GM19467 (cell line): ENCODE results near the gene STK26.
"Not testable (repeated sequence)": the region's sequence is repeated elsewhere in the genome, so short reads cannot be mapped to it uniquely, and the experiment has no call there.

ENCODE experiments used
- ATAC-seq: cut with Tn5 transposase; IDR thresholded peaks from one replicate; pipeline ENCODE4 v1.9.1; 2021; ENCODE audit warnings: mild to moderate bottlenecking, moderate library complexity; ENCODE audit not compliant: unreplicated experiment

STK26 gene

DNA sequence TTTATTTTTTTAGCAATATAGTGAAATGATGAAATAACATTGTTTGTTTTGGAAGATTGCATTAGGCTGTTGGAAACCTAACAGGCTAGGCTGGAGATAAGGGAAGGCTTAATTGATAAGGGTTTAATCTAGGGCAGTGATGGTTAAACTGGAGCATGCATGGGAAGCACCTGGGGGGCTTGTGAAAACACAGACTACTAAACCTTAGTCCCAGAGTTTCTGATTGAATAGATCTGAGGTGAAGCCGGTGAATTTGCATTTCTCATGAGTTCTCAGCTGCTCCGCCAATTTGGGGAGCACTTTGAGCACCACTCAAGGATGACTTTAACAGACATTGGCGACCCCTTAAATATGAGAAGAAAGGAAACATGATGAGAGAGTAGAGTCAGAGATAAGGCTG lies 11.5 kb downstream of the STK26 start:
- no peak for ATAC-seq

DNA sequence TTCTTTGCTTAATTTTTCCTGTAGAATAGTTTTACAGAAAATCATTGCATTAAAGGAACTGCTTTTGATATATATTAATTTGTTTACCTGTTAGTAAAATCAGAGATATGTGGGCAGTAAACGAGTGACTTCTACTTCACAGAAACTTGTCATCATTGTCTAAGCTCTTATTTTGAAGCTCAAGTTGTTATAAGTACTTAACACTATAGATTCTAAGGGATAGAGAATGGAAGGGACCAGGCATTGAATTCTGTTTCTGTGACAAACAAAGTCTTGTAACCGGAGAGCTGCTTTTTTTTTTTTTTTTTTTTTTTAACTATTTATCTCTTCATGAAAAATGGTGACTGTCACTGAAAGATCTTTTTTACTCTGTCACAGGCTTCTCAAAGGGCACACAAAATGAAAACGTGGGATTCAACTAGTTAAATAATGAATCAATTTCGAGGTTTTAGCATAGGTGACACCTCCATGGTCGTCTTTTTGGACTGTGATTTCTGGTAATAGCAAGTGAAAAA lies 14.4 kb downstream of the STK26 start:
- no peak for ATAC-seq

DNA sequence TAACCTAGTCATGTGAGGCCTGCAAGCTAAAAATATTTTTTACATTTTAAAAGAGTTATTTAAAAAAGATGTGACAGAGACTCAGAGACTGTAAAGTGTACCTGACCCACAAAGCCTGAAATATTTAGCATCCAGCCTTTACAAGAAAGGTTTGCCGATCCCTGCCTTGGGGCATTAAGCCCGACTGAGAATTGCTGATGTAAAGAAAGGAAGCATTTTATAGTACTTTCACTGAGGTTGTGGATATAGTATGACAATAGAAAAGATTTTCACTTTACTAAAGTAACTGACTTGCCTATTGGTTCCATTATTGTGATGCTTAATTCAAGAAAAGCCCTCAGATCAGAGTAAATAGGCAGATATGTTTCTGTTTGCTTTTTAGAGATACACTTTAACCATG lies 17.0 kb downstream of the STK26 start:
- no peak for ATAC-seq

DNA sequence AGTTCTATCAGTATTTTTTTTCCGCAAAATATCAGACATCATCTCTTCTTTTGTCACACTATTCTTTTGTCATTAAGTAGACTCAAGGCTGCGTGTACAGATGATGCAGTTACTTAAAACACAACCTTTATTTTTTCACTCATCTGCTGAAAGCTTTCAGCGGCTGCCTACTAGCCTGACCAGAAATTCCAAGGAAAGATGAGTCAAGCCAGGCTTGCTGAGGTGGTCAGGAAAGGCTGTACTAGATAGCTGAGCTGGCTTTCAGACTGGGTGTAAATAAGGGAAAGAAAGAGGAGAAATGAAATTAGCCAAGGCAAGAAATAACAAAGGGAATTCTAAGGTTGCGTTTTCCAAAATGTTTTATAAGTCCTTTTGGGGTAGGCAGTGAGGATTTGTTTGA lies 17.9 kb downstream of the STK26 start:
- no peak for ATAC-seq

DNA sequence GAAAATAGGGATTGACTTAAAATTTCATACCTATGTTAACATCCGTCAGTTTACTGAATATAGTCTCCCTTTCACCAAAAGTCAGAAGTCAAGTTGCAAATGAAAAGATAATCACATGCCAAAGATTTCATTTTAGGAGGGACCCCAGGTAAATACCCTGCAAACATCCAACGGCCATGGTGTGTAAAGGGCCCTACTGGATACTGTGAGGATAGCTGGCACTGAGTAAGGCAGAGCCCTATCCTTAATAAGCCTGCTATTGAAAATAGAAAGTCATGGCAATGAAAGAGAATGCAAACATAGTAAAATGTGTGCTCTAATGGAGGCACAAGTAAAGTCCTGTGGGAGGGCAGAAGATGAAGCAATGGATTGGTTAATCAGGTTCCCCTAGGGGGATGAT lies 20.9 kb downstream of the STK26 start:
- no peak for ATAC-seq

DNA sequence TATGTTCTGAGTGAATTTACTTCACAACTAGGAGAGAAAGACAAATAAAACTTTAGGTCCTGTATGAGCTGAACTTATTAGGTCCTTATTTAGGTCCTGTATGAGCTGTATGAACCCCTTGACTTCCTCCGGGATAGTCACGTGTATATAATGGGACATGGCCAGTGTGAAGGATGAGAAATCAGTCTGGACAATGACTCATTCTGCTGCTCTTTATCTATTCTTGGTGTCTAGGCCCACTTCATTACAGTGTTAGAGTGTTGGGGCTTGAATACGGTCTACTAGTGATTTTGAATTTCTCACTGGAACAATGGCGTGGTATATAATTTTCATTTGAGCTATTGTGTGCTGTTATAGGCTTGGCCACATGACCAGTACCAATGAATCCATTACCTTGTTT lies 21.9 kb downstream of the STK26 start:
- ATAC-seq, result no peak

DNA sequence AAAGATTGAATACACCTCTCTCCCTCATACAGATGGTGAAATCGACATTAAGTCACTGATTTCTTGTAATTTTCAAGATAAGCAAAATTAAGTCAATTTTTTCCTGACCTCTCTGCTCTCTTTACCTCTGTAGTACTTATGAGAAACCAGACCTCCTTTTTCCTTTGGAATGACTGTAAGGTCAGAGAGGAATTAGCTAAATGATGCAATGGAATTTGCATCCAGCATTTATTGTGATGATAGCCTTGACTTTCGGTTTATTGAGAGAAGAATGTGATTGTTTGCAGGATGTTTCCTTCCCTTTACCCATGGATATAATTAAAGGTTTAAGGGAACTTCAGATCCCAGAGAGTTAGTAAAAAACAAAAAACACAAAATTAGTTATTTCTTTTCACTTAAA lies 22.4 kb downstream of the STK26 start:
- ATAC-seq, result no peak

DNA sequence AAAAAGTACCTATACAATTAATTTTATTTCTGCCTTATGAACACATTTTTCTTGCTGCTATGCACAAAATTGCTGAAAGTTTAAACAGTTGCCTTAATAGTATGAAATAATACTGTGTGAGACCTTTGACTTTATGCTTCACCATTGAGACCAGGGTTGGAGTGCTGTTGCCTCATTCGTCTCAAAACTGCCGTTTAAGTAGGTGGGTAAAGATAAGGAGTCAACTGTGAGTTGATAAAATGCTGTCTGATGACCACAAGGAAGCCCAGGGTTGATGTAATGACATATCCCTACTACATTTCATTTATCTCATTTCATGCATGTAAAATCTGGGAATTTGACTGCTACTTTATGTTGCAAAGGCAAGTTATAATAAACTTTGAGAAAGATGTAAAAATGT lies 23.4 kb downstream of the STK26 start:
- ATAC-seq, result no peak

DNA sequence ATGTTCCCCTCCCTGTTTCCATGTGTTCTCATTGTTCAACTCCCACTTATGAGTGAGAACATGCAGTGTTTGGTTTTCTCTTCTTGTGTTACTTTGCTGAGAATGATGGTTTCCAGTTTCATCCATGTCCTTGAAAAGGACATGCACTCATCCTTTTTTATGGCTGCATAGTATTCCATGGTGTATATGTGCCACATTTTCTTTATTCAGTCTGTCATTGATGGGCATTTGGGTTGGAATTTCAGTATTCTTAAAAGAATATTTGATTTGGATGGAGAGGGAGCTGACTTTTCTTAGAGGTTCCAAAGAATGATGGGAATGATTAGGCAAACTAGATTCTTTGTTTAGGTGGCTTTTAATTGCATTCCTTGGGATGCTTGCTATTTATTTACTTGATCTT lies 28.7 kb downstream of the STK26 start:
- ATAC-seq, result not testable (repeated sequence)

DNA sequence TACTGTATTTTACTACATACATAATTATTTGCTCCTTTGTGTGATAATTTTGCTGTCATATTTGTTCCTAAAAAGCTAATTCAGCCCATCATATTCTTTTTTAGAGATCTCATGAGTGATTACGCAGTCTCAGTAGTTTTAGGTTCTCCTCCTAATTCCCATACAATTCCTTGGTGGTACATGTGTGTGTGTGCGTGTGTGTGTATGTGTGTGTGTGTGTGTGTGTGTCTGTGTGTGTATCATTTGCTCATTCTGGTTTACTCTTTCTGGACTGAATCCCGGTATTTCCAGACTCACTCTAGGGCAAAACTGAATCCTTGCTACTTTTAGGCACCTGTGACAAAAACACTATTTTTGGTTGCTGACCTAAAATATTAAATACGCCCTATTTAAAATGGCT lies 34.9 kb downstream of the STK26 start:
- no peak for ATAC-seq

DNA sequence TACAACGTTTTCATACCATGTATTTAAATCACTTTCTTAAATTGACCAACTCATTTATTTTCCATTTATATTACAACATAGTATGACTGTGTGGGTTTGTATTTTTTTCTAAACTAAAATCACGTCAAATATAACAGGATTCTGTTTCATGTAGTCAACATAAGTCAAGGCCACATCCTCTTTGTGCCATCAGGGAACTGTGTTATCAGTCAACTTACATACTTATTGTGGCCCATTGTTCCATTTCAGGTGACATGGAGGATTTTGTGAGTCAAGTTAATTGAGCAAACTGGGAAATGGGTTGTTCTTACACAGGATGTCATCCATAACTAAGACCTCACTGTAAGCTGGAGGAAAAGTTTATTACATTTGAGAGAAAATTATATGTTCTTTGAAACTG lies 35.9 kb downstream of the STK26 start:
- no peak for ATAC-seq

DNA sequence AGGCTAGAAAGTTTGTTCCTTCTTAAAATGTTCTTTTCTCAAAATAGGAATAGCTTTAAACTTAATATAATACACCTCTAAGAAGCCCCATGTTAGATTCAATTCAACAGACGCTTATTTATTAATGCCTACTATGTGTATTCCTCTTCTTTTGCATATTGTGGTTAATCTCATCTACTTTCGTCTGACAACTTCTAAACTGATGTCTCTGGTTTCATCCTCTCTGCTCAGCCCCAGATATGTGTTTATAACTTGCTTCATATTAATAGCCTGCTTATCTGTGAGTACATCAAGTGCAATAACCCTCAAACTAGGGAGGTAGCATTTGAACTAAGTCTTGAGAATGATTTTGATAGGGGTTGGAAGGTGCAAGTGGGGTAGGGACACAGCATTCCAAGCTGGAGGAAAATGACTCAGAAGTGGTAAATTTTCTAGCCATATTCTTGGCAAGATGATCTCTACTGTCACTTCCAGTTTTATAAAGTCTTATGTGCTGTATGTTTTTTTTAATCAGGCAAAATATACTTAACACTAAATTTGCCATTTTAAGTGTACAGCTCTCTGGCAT lies 37.0 kb downstream of the STK26 start:
- ATAC-seq, result no peak

DNA sequence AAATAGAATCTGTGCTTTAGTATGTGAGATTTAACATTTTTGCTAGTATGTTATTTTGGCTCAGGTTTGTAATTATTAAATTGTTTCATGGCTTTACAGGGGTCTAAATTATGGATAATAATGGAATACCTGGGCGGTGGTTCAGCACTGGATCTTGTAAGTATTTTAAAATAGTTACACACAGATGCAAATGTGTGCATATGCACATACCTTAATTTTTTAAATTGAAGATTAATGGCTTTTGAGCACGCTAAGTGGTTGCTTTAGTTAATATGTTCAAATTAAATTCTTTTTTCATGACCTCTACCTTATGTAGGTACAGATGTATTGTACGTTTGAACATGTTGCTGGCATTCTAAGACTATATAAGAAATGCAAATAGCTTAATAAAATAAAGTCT lies 40.2 kb downstream of the STK26 start:
- ATAC-seq, result no peak

DNA sequence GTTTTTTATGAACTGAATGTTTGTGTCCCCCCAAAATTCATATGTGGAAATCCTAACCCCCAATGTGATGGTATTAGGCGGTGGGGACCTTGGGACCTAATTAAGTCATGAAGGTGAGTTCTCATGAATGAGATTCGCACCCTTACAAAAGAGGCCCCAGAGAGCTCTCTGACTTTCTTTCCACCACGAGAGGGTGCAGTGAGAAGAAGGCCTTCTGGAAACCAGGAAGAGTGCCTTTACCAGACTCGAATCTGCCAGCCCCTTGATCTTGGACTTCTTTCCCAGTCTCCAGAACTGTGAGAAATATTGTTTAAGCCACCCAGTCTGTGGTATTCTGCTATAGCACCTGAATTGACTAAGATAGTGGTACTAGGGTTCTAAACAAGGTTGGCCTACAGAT lies 40.8 kb downstream of the STK26 start:
- ATAC-seq, result no peak

DNA sequence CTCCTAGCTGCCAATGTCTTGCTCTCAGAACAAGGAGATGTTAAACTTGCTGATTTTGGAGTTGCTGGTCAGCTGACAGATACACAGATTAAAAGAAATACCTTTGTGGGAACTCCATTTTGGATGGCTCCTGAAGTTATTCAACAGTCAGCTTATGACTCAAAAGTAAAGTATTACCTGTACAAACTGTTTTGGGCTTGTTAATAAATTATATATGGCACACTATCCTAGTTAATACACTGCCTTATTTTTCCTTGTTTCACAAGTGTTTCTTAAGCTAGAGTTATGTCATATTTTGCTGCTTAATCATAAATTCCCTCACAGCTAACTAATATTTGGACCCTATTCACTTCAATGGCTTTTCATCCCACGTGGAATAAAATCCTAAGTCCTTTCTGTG lies 45.3 kb downstream of the STK26 start:
- ATAC-seq, result no peak

DNA sequence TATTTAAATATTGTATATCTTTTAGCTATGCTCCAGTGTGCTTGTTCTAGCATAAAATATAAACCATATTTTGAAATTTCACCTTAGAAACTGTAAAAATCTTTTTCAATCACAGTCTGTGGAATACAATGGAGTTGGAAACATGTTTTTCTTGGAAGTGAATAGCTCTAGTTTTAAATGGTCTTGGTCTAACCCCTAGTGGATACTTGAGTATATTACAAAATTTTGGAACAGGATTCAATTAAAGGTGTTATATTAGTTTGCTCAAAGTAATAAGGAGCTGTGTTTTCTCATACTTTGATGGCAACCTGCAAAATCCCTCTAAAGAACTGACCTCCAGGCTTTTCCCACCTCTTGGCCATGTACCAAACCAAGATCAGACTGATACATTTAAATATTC lies 48.2 kb downstream of the STK26 start:
- no peak for ATAC-seq

DNA sequence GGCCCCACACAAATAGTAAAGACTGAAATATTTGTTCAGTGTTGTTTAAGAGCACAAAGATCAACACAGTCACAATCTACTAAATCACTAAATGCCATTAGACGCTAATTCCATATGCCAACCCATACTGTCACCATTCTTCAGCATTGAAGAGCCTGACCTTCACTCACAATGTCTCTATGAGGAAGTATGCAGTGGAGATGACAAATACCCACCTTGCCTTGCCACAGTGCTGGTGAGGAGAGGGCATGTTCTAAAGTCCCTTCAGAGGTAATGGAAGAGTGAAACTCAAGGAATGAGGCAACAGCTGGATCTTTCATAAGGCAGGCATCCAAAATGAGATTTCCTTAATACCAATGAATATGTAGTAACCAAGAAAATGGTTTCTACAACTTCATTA lies 54.3 kb downstream of the STK26 start:
- ATAC-seq, result no peak

DNA sequence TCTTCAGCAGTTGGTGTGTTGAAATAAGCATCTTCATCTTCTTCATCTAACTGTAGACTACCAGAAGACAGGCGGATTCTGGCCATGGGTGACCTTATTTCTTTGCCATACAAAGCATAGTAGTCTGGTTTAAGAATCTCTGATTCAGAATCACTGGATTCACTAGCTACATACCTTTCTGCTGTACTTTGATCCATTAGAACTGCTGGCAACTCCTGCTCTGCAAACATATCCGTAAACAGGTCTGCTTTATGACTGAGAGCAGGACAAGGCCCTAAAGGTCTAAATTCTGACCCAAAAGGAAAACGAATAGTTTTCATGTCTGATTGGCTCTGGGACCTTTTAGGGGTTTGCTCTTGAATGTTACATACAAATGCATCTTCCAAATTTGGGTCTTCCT lies 54.8 kb downstream of the STK26 start:
- no peak for ATAC-seq

DNA sequence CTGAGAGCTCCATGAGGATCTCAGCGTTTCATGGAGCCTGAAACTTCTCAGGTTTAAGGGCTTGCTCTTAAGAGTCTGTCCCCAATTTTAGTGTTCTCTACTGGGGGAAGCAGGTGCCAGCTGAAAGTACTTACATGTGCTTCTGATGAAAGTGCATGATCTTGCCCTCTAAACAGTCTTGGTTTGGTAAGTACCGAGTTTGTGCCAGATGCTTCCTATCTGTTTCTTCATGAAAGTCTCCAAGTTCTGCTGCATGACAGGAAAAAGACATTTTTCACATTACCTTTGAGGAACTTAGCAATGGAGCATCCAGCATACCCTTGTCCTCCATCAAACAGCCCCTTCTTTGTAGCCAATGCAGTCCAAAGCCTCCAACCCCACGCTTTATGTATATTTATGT lies 62.7 kb downstream of the STK26 start:
- no peak for ATAC-seq

DNA sequence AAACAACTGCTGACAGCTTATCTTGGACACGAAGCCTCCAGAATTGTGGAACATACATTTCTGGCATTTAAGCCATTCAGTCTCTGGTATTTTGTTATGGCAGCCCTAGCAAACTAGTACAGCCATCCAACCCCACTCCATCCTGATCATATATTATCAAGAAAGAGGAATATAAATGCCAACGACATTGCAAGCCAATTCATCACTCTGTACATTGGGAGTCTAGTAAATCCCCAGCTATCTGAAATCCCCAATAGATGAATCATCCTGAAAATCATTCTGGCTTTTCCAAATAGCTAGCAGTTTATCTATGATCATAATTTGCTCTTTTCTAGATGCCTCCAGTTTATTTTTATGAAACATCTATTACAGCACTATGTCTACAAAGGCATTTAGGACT lies 63.6 kb downstream of the STK26 start:
- ATAC-seq, result no peak

DNA sequence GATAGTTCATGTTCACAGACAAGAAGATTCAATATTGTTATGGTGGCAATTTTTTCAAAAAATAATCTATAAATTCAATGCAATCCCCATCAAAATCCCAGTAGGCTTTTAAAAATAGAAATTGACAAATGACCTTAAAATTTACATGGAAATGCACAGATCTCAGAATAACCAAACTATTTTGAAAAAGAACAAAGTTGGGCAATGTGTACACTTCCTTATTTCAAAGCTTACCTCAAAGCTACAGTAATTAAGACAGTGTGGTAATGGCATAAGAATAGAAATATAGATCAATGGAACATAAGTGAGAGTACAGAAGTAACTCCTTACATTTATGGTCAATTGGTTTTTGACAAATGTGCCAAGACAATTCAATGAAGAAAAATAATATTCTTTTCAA lies 65.8 kb downstream of the STK26 start:
- ATAC-seq, result no peak

DNA sequence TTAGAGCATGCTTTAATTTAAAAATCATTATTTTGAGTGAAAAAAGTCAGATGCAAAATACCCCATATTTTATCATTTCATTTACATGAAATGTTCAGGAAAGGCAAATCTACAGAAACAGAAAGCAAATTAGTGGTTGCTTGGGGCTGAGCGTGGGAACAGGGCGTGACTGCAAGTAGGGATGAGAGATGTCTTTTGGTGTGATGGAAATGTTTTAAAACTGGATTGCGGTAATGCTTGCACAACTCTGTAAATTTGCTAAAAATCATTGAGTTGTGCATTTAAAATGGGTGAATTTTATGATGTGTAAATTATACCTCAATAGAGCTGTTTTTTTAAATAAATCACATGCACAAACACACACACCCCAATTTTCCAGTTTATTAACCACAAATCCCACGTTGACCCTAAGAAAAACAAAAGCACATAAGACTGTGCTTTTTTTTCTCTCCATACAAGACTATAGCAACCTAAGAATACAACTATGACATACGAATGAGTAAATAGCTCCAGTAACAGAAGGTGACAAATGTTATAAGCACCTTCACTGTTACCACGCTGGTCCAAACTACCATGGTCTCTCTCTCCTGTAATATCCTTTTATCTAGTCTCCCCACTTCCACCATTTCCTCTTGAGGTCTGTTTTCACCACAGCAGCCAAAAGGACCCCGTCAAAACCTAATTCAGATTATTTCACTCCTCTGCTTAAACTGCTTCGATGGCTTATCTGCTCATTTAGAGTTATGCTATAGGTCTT lies 67.5 kb downstream of the STK26 start:
- no peak for ATAC-seq
